IMR-90 (cell line): Measurements from ENCODE around the gene PCSK1N.

Source experiments
- CEBPB ChIP-seq: IDR thresholded peaks from 2 replicates; pipeline ENCODE4 v1.6.1; 2012; ENCODE audit warnings: low read depth, low read length, improper control_type of control experiment
- CTCF ChIP-seq: conservative IDR thresholded peaks from 2 replicates; pipeline ENCODE4 v1.5.1; 2012; ENCODE audit warnings: mild to moderate bottlenecking, low read depth, low read length, improper control_type of control experiment
- ELK1 ChIP-seq: fragments of 150-350 bp; IDR thresholded peaks from 2 replicates; pipeline ENCODE4 v1.6.1; 2016; ENCODE audit warnings: low read depth, mild to moderate bottlenecking, low read length, moderate library complexity, borderline replicate concordance
- FOS ChIP-seq: fragments of 150-350 bp; IDR thresholded peaks from 2 replicates; pipeline ENCODE4 v1.6.1; 2016; ENCODE audit warnings: low read depth, low read length
- MAZ ChIP-seq: IDR thresholded peaks from 2 replicates; pipeline ENCODE4 v1.6.1; 2012; ENCODE audit warnings: low read depth, mild to moderate bottlenecking, low read length, improper control_type of control experiment, moderate library complexity, borderline replicate concordance
- RFX5 ChIP-seq: IDR thresholded peaks from 2 replicates; pipeline ENCODE4 v1.8.0; 2012; ENCODE audit warnings: low read depth, mild to moderate bottlenecking, low read length, moderate library complexity
- USF2 ChIP-seq: fragments of 150-350 bp; IDR thresholded peaks from 2 replicates; pipeline ENCODE4 v1.6.1; 2017; ENCODE audit warnings: mild to moderate bottlenecking, antibody characterized with exemption, low read length, low read depth

GRCh38 chrX:48839686-48840085, 4.3 kb upstream of the PCSK1N start:
- TF ChIP-seq CEBPB: no peak
- TF ChIP-seq ELK1: no peak
- no peak for TF ChIP-seq CTCF
- TF ChIP-seq MAZ: no peak
- no peak for TF ChIP-seq RFX5
- TF ChIP-seq FOS: no peak
- no peak for TF ChIP-seq USF2
